DMS153 treated with DMSO at 0.1 percent for 48 hours (cell line): ENCODE measurements around the gene EIF3B.
"Not testable (repeated sequence)": the region's sequence is repeated elsewhere in the genome, so short reads cannot be mapped to it uniquely, and the experiment has no call there.

Experiments used
- DNase-seq: peaks from one replicate; lab custom pipeline; 2025; ENCODE audit not compliant: unreplicated experiment; lab: John Stamatoyannopoulos, UW

EIF3B gene

GRCh38 chr7:2354186-2354938 is at the start of gene EIF3B:
Gene EIF3B, plus strand, starts transcription at chr7:2354827. Its CDS starts 95 bp downstream, at chr7:2354922.
- peak; percentile 99 for DNase-seq

- DNase-seq, result not testable (repeated sequence)
These were observed 49.4 kb upstream of the EIF3B start for GRCh38 chr7:2305258-2305657.

GRCh38 chr7:2306688-2307087 is 47.9 kb upstream of the EIF3B start:
- DNase-seq, result no peak

GRCh38 chr7:2307690-2308107 is 46.9 kb upstream of the EIF3B start:
- DNase-seq, result no peak

GRCh38 chr7:2309889-2310331 is 44.7 kb upstream of the EIF3B start:
- DNase-seq, result no peak

GRCh38 chr7:2312267-2312929 is 42.2 kb upstream of the EIF3B start:
- no peak for DNase-seq

GRCh38 chr7:2313450-2314208 is 41.0 kb upstream of the EIF3B start:
- no peak for DNase-seq

GRCh38 chr7:2314209-2314955 is 40.2 kb upstream of the EIF3B start, which contains the start of gene SNX8:
Gene SNX8, minus strand, starts transcription at chr7:2314441. Its CDS starts 20 bp downstream, at chr7:2314421.
- DNase-seq, result peak; percentile 89

GRCh38 chr7:2314956-2315530 is 39.6 kb upstream of the EIF3B start:
- not testable (repeated sequence) for DNase-seq

- DNase-seq, result no peak
These were observed 38.8 kb upstream of the EIF3B start for GRCh38 chr7:2315787-2316186.

- no peak for DNase-seq
These were observed 38.0 kb upstream of the EIF3B start for GRCh38 chr7:2316578-2316977.

GRCh38 chr7:2317556-2318293 is 36.9 kb upstream of the EIF3B start:
- no peak for DNase-seq

- peak; percentile 39 for DNase-seq
These were observed 33.6 kb upstream of the EIF3B start for GRCh38 chr7:2321020-2321419.

GRCh38 chr7:2325162-2325561 is 29.5 kb upstream of the EIF3B start:
- DNase-seq, result no peak

- DNase-seq, result no peak
These were observed 27.7 kb upstream of the EIF3B start for GRCh38 chr7:2326951-2327350.

- no peak for DNase-seq
These were observed 24.1 kb upstream of the EIF3B start for GRCh38 chr7:2330493-2330892.

- DNase-seq, result no peak
These were observed 22.9 kb upstream of the EIF3B start for GRCh38 chr7:2331707-2332106.

- not testable (repeated sequence) for DNase-seq
These were observed 21.9 kb upstream of the EIF3B start for GRCh38 chr7:2332606-2333231.

- no peak for DNase-seq
These were observed 17.9 kb upstream of the EIF3B start for GRCh38 chr7:2336626-2337299.
